Mucosa of stomach (tissue), 1 donor: ENCODE measurements around the gene REEP1.
"Not testable (repeated sequence)": the region's sequence is repeated elsewhere in the genome, so short reads cannot be mapped to it uniquely, and the experiment has no call there.

ENCODE experiments used
- H3K27me3 ChIP-seq: one replicate; pipeline ENCODE4 v1.7.0; 2013; ENCODE audit warnings: mild to moderate bottlenecking, low read length; ENCODE audit not compliant: control insufficient read depth, insufficient read depth
- H3K36me3 ChIP-seq: one replicate; pipeline ENCODE4 v1.7.0; 2013; ENCODE audit warnings: low read length; ENCODE audit not compliant: control insufficient read depth, insufficient read depth
- H3K4me1 ChIP-seq: one replicate; pipeline ENCODE4 v1.7.0; 2013; ENCODE audit warnings: mild to moderate bottlenecking, low read length; ENCODE audit not compliant: control insufficient read depth, insufficient read depth
- H3K4me3 ChIP-seq: one replicate; pipeline ENCODE4 v1.7.0; 2013; ENCODE audit warnings: low read length
- H3K9ac ChIP-seq: one replicate; pipeline ENCODE4 v1.7.0; 2013; ENCODE audit warnings: mild to moderate bottlenecking, low read length, moderate library complexity
- H3K9me3 ChIP-seq: one replicate; pipeline ENCODE4 v1.7.0; 2013; ENCODE audit warnings: mild to moderate bottlenecking, low read length, moderate library complexity; ENCODE audit not compliant: control insufficient read depth
- donor health status: Pancreatic carcinoma.

Gene REEP1

GRCh38 chr2:86232910-86233309, 104.5 kb downstream of the REEP1 start:
- no peak overlapping the region for H3K4me3 ChIP-seq
- H3K36me3 ChIP-seq = no peaks in the 10 kb centered on the region
- no peaks in the 10 kb centered on the region for H3K9me3 ChIP-seq

DNA sequence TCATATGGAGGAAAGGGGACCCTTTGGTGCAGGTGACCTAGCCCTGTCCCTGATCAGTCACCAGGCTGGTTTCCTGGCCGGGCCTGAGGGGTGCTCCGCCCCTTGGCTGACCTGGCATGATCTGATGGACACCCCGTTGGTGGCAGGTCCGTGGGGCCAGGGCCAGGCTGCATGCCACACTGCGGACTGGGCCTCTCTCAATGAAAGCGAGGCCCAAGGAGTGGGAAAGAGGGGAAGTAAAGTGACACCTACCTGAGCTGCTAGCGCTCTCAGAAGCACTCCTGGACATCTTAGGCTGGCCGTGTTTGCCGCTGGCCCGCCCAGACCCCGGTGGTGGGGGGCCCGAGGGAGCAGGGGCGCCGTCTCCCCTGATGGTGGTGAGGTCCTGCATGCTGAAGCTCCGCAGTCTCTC, 105.0 kb downstream of the REEP1 start:
- Histone ChIP-seq H3K36me3 (no peaks in the 10 kb centered on the region), H3K4me3 (no peak overlapping the region)

More at GRCh38 chr2:86232910-86233309, 104.5 kb downstream of the REEP1 start:
- H3K27me3 ChIP-seq = no peaks in the 10 kb centered on the region
- no peak overlapping the region for H3K9ac ChIP-seq
- H3K4me1 ChIP-seq = no peaks in the 10 kb centered on the region

DNA sequence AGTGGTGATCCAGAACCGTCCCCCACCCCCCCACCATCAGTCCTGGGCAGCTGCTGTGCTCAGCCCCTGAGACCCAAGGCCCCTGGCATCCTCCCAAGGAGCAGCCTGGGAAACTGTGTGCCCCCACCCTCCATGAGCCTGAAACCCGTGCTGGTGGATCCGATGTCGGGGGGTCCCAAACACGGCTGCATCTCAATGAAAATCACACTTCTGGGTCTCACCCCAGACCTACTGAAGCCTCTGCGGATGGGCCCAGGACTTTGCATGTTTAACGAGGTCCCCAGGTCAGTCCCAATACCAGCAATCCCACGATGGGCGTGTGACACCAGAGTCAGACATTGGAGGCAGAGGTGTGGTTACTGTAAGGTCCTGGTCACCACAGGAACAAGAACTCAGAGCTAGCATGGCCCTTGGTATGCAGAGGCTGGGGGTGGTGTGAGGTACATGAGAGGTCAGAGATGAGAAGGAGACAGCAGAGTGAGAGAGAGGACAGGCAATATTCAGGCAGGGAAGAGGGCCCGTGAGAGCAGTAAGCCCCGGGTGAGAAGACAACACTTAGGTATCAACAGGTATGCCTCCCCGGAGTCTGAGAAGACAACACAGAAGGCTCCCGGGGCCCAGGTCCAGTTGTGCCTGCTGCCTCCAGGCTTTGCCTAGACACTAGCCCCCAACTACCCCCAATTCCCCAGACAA, 105.6 kb downstream of the REEP1 start:
- Histone ChIP-seq H3K9me3 (no peaks in the 10 kb centered on the region), H3K4me1 (no peaks in the 10 kb centered on the region)

More for the DNA sequence above, 105.0 kb downstream of the REEP1 start:
- no peaks in the 10 kb centered on the region for H3K27me3 ChIP-seq
- H3K4me1 ChIP-seq = no peaks in the 10 kb centered on the region
- no peak overlapping the region for H3K9ac ChIP-seq
- H3K9me3 ChIP-seq = no peaks in the 10 kb centered on the region

DNA sequence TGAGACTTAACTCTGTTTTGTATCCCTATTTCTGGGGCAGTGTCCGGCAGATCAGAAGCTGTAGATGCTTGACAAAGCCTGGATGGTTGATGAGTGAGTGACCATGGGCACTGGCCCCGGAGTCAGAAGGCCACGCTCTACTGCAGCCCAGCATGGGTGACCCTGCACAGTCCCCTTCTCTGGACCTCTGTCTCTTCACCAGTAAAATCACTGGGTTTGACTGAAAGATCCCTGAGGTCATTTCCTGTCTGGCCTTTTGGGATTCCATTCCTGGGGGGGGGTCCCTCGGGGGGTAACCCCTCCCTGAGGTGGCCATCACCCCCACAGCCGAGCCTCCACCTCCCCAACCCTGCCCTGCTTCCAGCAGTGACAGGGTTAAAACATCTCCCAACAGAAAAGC, 106.5 kb downstream of the REEP1 start:
- Histone ChIP-seq H3K36me3 (no peaks in the 10 kb centered on the region), H3K4me1 (no peaks in the 10 kb centered on the region), H3K9ac (no peak overlapping the region), H3K27me3 (no peaks in the 10 kb centered on the region), H3K4me3 (no peak overlapping the region), H3K9me3 (no peaks in the 10 kb centered on the region)

More for the DNA sequence above, 105.6 kb downstream of the REEP1 start:
- H3K9ac ChIP-seq = no peak overlapping the region
- H3K4me3 ChIP-seq = no peak overlapping the region
- H3K27me3 ChIP-seq = no peaks in the 10 kb centered on the region
- no peaks in the 10 kb centered on the region for H3K36me3 ChIP-seq

DNA sequence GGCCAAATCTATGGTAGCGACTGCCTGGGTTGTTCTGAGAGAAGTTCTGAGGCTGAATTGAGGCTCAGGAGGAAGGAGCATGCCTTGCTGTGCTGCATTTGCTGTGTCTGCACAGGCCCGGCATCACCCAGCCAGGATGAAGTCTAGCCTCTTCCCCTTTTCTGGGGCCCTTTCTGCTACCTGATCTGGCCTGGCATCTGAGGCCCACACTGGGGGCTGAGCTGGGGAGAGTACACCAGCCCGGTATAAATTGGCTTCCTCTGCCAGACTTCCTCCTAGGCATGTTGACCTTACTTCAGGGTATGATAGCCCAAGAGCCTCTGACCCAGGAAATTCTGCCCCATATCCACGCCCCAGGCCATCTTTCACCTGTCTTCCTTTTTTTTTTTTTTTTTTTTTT, 108.2 kb downstream of the REEP1 start:
- Histone ChIP-seq H3K36me3 (no peaks in the 10 kb centered on the region), H3K9me3 (no peaks in the 10 kb centered on the region)

GRCh38 chr2:86228574-86228973, 108.9 kb downstream of the REEP1 start:
- H3K9ac ChIP-seq, H3K36me3 ChIP-seq, H3K4me1 ChIP-seq, H3K9me3 ChIP-seq, H3K4me3 ChIP-seq, H3K27me3 ChIP-seq: not testable (repeated sequence)

More for the DNA sequence above, 108.2 kb downstream of the REEP1 start:
- Histone ChIP-seq H3K27me3 (no peaks in the 10 kb centered on the region), H3K4me1 (no peaks in the 10 kb centered on the region), H3K4me3 (no peak overlapping the region), H3K9ac (no peak overlapping the region)

GRCh38 chr2:86227685-86228084, 109.7 kb downstream of the REEP1 start:
- Histone ChIP-seq H3K27me3 (no peaks in the 10 kb centered on the region), H3K9ac (no peak overlapping the region), H3K36me3 (no peaks in the 10 kb centered on the region), H3K9me3 (no peaks in the 10 kb centered on the region), H3K4me1 (peaks cover 4% of the 10 kb centered on the region), H3K4me3 (no peak overlapping the region)

DNA sequence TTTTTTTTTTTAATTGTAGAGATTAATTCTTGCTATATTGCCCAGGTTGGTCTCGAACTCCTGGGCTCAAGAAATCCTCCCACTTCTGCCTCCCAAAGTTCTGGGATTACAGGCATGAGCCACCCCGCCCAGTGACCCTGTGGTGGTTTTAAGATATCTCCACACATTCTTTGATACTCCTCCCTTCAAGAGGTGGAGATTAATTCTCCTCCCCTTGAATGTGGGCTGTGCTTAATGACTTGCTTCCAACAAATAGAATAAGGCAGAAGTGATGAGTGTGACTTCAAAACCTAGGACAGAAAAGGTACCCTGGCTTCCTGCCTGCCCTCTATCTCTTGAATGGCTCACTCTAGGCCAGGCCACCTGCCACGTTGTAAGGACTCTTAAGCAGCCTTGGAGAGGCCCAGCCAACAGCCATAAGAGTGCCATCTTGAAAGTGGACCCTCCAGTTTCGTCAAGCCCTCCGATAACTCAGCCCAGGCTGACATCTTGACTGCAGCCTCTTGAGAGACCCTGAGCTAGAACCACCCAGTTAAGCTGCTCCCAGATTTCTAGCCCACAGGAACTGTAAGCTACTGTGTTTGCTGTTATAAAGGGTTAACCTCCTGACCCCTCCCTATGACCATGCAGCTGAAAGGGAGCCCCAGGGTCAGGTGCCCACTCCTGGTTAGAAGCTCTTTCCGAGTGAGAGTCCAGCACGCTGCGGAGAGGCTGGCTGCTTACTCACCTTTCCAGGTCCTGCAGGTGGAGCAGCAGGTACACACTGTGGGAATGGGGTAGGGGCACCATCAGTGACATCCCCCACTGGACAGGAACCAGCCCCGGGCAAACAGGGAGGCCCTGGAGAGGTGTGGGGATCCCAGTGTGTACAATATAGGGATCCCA, 110.5 kb downstream of the REEP1 start:
- H3K27me3 ChIP-seq = no peaks in the 10 kb centered on the region
- H3K9ac ChIP-seq = no peak overlapping the region
- H3K4me1 ChIP-seq = peaks cover 10% of the 10 kb centered on the region
- H3K4me3 ChIP-seq = no peak overlapping the region
- no peaks in the 10 kb centered on the region for H3K36me3 ChIP-seq
- H3K9me3 ChIP-seq = no peaks in the 10 kb centered on the region

DNA sequence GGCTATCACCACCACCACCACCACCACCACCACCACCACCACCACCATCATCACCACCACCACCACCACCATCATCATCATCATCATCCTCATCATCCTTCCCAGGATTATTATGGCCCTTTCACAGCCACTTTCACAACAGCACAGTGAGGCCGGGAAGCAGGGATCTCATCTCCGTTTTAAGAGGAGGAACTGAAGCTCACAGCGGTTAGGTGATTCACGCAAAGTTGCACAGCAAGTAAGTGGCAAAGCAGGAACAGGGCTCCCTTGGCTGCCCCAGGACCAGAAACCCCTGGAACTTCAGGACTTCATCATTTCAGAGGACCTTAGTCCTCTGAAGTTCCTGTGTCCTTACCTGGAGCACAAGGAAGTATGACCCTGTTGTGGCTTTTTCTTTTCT, 111.4 kb downstream of the REEP1 start:
- H3K36me3 ChIP-seq = no peaks in the 10 kb centered on the region
- H3K27me3 ChIP-seq = no peaks in the 10 kb centered on the region
- no peak overlapping the region for H3K9ac ChIP-seq
- H3K9me3 ChIP-seq = no peaks in the 10 kb centered on the region
- H3K4me3 ChIP-seq = no peak overlapping the region
- peaks cover 10% of the 10 kb centered on the region for H3K4me1 ChIP-seq

- Histone ChIP-seq H3K27me3 (no peaks in the 10 kb centered on the region), H3K9ac (no peak overlapping the region), H3K36me3 (no peaks in the 10 kb centered on the region), H3K4me1 (peaks cover 10% of the 10 kb centered on the region), H3K4me3 (no peak overlapping the region), H3K9me3 (no peaks in the 10 kb centered on the region)
These were observed 111.8 kb downstream of the REEP1 start for GRCh38 chr2:86225581-86225980.

GRCh38 chr2:86224645-86225355, 112.6 kb downstream of the REEP1 start:
- no peaks in the 10 kb centered on the region for H3K9me3 ChIP-seq
- H3K27me3 ChIP-seq = no peaks in the 10 kb centered on the region
- no peak overlapping the region for H3K9ac ChIP-seq
- H3K4me1 ChIP-seq = peaks cover 10% of the 10 kb centered on the region
- H3K4me3 ChIP-seq = no peak overlapping the region
- no peaks in the 10 kb centered on the region for H3K36me3 ChIP-seq
